ENCODE results near the gene ZNF727. TPM values are rescaled to one million over a fixed set of nuclear protein-coding genes. Genes with fewer than 3 reads are reported as not detected.
"Not testable (repeated sequence)": the region's sequence is repeated elsewhere in the genome, so short reads cannot be mapped to it uniquely, and the experiment has no call there.

The ZNF727 gene
- total RNA-seq, 1 experiment from 2014 or later, result not detected

- H3K9me3 ChIP-seq (ENCODE audit: low read length), result peaks cover 6% of the 10 kb centered on the region
- DNase-seq, result no peak
- no peak overlapping the region for H3K4me3 ChIP-seq (ENCODE audit: low read length)
- no peak overlapping the region for H3K9ac ChIP-seq (ENCODE audit: low read length)
- no peaks in the 10 kb centered on the region for H4K20me1 ChIP-seq (ENCODE audit: insufficient read depth, low read depth, low read length)
- H3K9me2 ChIP-seq (replicated peaks; ENCODE audit: insufficient read depth, low read length), result no peaks in the 10 kb centered on the region
- H3K27ac ChIP-seq (ENCODE audit: low read length), result no peak overlapping the region
- H3K27me3 ChIP-seq (ENCODE audit: low read length), result no peaks in the 10 kb centered on the region
- H3K79me2 ChIP-seq (ENCODE audit: low read length), result no peaks in the 10 kb centered on the region
- H3K4me1 ChIP-seq (ENCODE audit: low read length), result no peaks in the 10 kb centered on the region
- H3K4me2 ChIP-seq (ENCODE audit: low read depth, low read length, poor library complexity, severe bottlenecking), result no peak overlapping the region
- H3K36me3 ChIP-seq (ENCODE audit: insufficient read depth, low read length), result no peaks in the 10 kb centered on the region
- H2AFZ ChIP-seq (ENCODE audit: low read length), result no peak overlapping the region
Observed at GRCh38 chr7:64087501-64087900, 42.3 kb downstream of the ZNF727 start.

GRCh38 chr7:64088863-64089262 is 43.6 kb downstream of the ZNF727 start:
- not testable (repeated sequence) for H3K79me2 ChIP-seq (ENCODE audit: low read length); H3K4me3 ChIP-seq (ENCODE audit: low read length); H3K27me3 ChIP-seq (ENCODE audit: low read length); H3K4me1 ChIP-seq (ENCODE audit: low read length); H4K20me1 ChIP-seq (ENCODE audit: insufficient read depth, low read depth, low read length); DNase-seq; H3K9me2 ChIP-seq (replicated peaks; ENCODE audit: insufficient read depth, low read length); H3K4me2 ChIP-seq (ENCODE audit: low read depth, low read length, poor library complexity, severe bottlenecking); H3K36me3 ChIP-seq (ENCODE audit: insufficient read depth, low read length); H3K9ac ChIP-seq (ENCODE audit: low read length); H3K27ac ChIP-seq (ENCODE audit: low read length); H2AFZ ChIP-seq (ENCODE audit: low read length)
- H3K9me3 ChIP-seq (ENCODE audit: low read length), result peaks cover 11% of the 10 kb centered on the region

Other genes with a start within 250 kb of the ZNF727 start
- not detected in 2 replicates for gene ZNF722, start 46.6 kb upstream of the ZNF727 start, total RNA-seq (2014; rRNA removed; shearing (Covaris generic); ENCODE audit: low replicate concordance)
- gene ZNF735, start 161.8 kb downstream of the ZNF727 start, total RNA-seq (2014; rRNA removed; shearing (Covaris generic); ENCODE audit: low replicate concordance), result not detected in 2 replicates
- not detected in 2 replicates for gene ZNF679, start 183.0 kb downstream of the ZNF727 start, total RNA-seq (2014; rRNA removed; shearing (Covaris generic); ENCODE audit: low replicate concordance)

Measured in Karpas-422 (cell line).